Suprapubic skin (tissue), 3 donors: ENCODE data around the gene PCDH1.

Experiments
- POLR2A ChIP-seq, 2 donors: fragments of 450-650 bp; IDR thresholded peaks; one replicate each; pipeline ENCODE4 v1.6.1; 2017; ENCODE audit warnings: antibody characterized with exemption in 2 of 2, mild to moderate bottlenecking in 2 of 2, moderate library complexity in 2 of 2
- TF ChIP-seq, protein P1 (sequence below), 2 donors: fragments of 200-600 bp in 1 of 2; fragments of 450-650 bp in 1 of 2; sonication (generic) in 1 of 2; IDR thresholded peaks; one replicate each; pipeline ENCODE4 v1.5.1; 2016 to 2019; ENCODE audit warnings: antibody characterized with exemption in 2 of 2, mild to moderate bottlenecking in 1 of 2, moderate library complexity in 1 of 2

DNA sequence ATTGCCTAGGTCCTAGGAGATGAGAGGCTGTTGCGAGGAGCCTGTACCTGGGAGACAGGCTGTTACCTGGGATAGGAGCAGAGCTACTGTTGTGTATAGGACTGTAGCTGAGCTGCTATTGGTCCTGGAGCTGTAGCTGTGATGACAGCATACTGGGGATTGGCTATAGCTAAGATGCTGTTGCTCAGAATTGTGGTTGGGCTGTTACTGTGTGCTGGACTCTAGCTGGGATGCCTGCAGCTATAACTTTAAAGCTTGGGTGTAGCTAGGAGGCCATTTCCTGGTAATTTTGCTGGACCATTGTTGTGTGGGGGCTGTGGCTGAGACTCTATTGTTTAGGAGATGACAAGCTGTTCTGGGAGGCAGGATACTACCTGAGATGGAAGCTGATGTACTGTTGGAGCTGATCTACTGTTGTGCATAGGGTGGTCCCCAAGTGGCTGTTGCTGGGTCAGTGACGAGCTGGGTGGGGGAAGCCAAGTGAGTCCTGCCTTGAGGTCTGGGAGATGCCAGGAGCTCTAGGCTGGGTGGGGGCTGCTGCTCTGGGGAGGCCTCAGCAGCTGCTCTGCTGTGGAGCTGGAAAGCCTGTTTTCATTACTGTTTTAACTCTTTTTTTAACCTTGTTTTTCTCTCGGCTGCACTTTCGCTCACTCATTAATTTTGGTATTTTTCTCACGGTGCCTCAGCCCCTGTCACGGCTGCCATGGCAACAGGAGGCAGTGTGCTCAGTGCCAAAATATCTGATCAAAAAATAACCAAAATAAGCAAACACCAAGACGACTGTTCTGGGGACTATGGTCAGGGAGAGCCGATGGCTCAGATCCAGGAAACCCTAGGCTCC is 3.0 kb upstream of the PCDH1 start:
- TF ChIP-seq, protein P1, sequence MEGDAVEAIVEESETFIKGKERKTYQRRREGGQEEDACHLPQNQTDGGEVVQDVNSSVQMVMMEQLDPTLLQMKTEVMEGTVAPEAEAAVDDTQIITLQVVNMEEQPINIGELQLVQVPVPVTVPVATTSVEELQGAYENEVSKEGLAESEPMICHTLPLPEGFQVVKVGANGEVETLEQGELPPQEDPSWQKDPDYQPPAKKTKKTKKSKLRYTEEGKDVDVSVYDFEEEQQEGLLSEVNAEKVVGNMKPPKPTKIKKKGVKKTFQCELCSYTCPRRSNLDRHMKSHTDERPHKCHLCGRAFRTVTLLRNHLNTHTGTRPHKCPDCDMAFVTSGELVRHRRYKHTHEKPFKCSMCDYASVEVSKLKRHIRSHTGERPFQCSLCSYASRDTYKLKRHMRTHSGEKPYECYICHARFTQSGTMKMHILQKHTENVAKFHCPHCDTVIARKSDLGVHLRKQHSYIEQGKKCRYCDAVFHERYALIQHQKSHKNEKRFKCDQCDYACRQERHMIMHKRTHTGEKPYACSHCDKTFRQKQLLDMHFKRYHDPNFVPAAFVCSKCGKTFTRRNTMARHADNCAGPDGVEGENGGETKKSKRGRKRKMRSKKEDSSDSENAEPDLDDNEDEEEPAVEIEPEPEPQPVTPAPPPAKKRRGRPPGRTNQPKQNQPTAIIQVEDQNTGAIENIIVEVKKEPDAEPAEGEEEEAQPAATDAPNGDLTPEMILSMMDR (IDR thresholded peaks at IDR 0.05) = no peak
- no peak for TF ChIP-seq POLR2A (IDR thresholded peaks at IDR 0.05)
